IMR-90 (cell line): ENCODE measurements around the gene ST6GALNAC5. TPM values are rescaled to one million over a fixed set of nuclear protein-coding genes. Genes with fewer than 3 reads are reported as not detected.

Experiments
- ATAC-seq: fragments of 200-7000 bp; cut with Tn5 transposase; 2 replicates; pipeline ENCODE4 v1.9.1; 2020; ENCODE audit warnings: low read depth, mild to moderate bottlenecking, moderate library complexity
- BruUV-seq: library from RNA; stranded (reverse); fragments of 400-500 nt; replicated peaks from 2 replicates; lab custom pipeline; 2021; lab: Mats Ljungman, UMichigan
- CTCF ChIA-PET: fragments of 300-600 bp; formaldehyde crosslinking; extraction: SDS; loops from one replicate; lab custom pipeline; 2021; ENCODE audit warnings: antibody characterized with exemption; lab: Yijun Ruan, JAX
- POLR2A ChIA-PET: fragments of 300-600 bp; sonication (Branson Sonifier 250); formaldehyde crosslinking; loops from one replicate; lab custom pipeline; 2022; ENCODE audit warnings: antibody characterized with exemption; ENCODE audit not compliant: unreplicated experiment; lab: Charles Lee
- DNase-seq: peaks from one replicate; pipeline ENCODE4 v3.0.0; 2013
- H2AFZ ChIP-seq: replicated peaks from 2 replicates; pipeline ENCODE3; 2013; ENCODE audit warnings: low read length, mild to moderate bottlenecking; ENCODE audit not compliant: poor library complexity
- H2AK5ac ChIP-seq: 2 replicates; pipeline ENCODE4 v1.6.1; 2013; ENCODE audit warnings: low read depth, low read length, inconsistent platforms
- H2AK9ac ChIP-seq: replicated peaks from 2 replicates; pipeline ENCODE3; 2013; ENCODE audit warnings: mild to moderate bottlenecking, low read depth, low read length, moderate library complexity; ENCODE audit not compliant: poor library complexity
- H2BK120ac ChIP-seq: 2 replicates; pipeline ENCODE4 v1.6.1; 2013; ENCODE audit warnings: low read depth, low read length, inconsistent platforms
- H2BK15ac ChIP-seq: 3 replicates; pipeline ENCODE4 v1.6.1; 2013; ENCODE audit warnings: low read depth, low read length, inconsistent platforms
- H2BK20ac ChIP-seq: 2 replicates; pipeline ENCODE4 v1.6.1; 2013; ENCODE audit warnings: low read depth, mild to moderate bottlenecking, inconsistent platforms, low read length, moderate library complexity
- H2BK5ac ChIP-seq: 2 replicates; pipeline ENCODE4 v1.6.1; 2013; ENCODE audit warnings: mild to moderate bottlenecking, low read depth, low read length, inconsistent platforms; ENCODE audit not compliant: poor library complexity, severe bottlenecking
- H3K14ac ChIP-seq: replicated peaks from 2 replicates; pipeline ENCODE4 v1.6.1; 2013; ENCODE audit warnings: low read depth, low read length, inconsistent platforms
- H3K18ac ChIP-seq: 2 replicates; pipeline ENCODE4 v1.6.1; 2013; ENCODE audit warnings: low read depth, low read length, control low read depth
- H3K23ac ChIP-seq: 2 replicates; pipeline ENCODE4 v1.6.1; 2013; ENCODE audit warnings: low read depth, low read length, inconsistent platforms
- H3K27ac ChIP-seq: 2 replicates; pipeline ENCODE4 v1.5.1; 2013; ENCODE audit warnings: mild to moderate bottlenecking, control low read depth, low read length; ENCODE audit not compliant: insufficient read depth
- H3K27me3 ChIP-seq: 2 replicates; pipeline ENCODE4 v1.6.1; 2013; ENCODE audit warnings: low read length; ENCODE audit not compliant: control insufficient read depth, insufficient read depth
- H3K36me3 ChIP-seq: 2 replicates; pipeline ENCODE4 v1.6.1; 2013; ENCODE audit warnings: low read length, mixed read lengths; ENCODE audit not compliant: control insufficient read depth, insufficient read depth
- H3K4ac ChIP-seq: 2 replicates; pipeline ENCODE4 v1.6.1; 2013; ENCODE audit warnings: low read depth, low read length, inconsistent platforms
- H3K4me1 ChIP-seq: 2 replicates; pipeline ENCODE4 v1.6.1; 2013; ENCODE audit warnings: low read length, mixed read lengths; ENCODE audit not compliant: control insufficient read depth, insufficient read depth
- H3K4me2 ChIP-seq: 2 replicates; pipeline ENCODE4 v1.6.1; 2013; ENCODE audit warnings: low read depth, mild to moderate bottlenecking, control low read depth, low read length, moderate library complexity
- H3K4me3 ChIP-seq: 2 replicates; pipeline ENCODE4 v1.5.1; 2013; ENCODE audit warnings: low read depth, mild to moderate bottlenecking, control low read depth, low read length, moderate library complexity; ENCODE audit not compliant: insufficient read depth
- H3K56ac ChIP-seq: 2 replicates; pipeline ENCODE4 v1.6.1; 2013; ENCODE audit warnings: low read length, inconsistent platforms; ENCODE audit not compliant: insufficient read depth; ENCODE audit errors: extremely low read depth
- H3K79me1 ChIP-seq, 2 experiments: 2 replicates each; pipeline ENCODE4 v1.6.1; 2013; ENCODE audit warnings: low read length in 2 of 2, inconsistent platforms in 1 of 2, low read depth in 1 of 2
- H3K9ac ChIP-seq: 2 replicates; pipeline ENCODE4 v1.6.1; 2013; ENCODE audit warnings: low read depth, low read length, control low read depth
- H3K9me1 ChIP-seq: 2 replicates; pipeline ENCODE4 v1.6.1; 2013; ENCODE audit warnings: low read length, inconsistent platforms; ENCODE audit not compliant: insufficient read depth
- H3K9me3 ChIP-seq: 2 replicates; pipeline ENCODE4 v1.6.1; 2013; ENCODE audit warnings: low read length; ENCODE audit not compliant: control insufficient read depth, insufficient read depth
- H4K20me1 ChIP-seq: 2 replicates; pipeline ENCODE4 v1.6.1; 2013; ENCODE audit warnings: low read length, inconsistent platforms; ENCODE audit not compliant: insufficient read depth
- H4K5ac ChIP-seq: 2 replicates; pipeline ENCODE4 v1.6.1; 2013; ENCODE audit warnings: mild to moderate bottlenecking, low read depth, low read length, control low read depth
- H4K8ac ChIP-seq, 2 experiments: 2 replicates each; pipeline ENCODE4 v1.6.1; 2013; ENCODE audit warnings: low read depth in 2 of 2, low read length in 2 of 2, control low read depth in 1 of 2, inconsistent platforms in 1 of 2
- H4K91ac ChIP-seq: 2 replicates; pipeline ENCODE4 v1.6.1; 2013; ENCODE audit warnings: low read depth, low read length, inconsistent platforms; ENCODE audit not compliant: insufficient read depth
- BHLHE40 ChIP-seq: fragments of 150-350 bp; IDR thresholded peaks from 2 replicates; pipeline ENCODE4 v1.6.1; 2016; ENCODE audit warnings: mild to moderate bottlenecking, low read depth, low read length
- CEBPB ChIP-seq: IDR thresholded peaks from 2 replicates; pipeline ENCODE4 v1.6.1; 2012; ENCODE audit warnings: low read depth, low read length, improper control_type of control experiment
- CHD1 ChIP-seq: IDR thresholded peaks from 2 replicates; pipeline ENCODE4 v1.6.1; 2012; ENCODE audit warnings: low read depth, low read length, improper control_type of control experiment
- CTCF ChIP-seq: conservative IDR thresholded peaks from 2 replicates; pipeline ENCODE4 v1.5.1; 2012; ENCODE audit warnings: mild to moderate bottlenecking, low read depth, low read length, improper control_type of control experiment
- ELK1 ChIP-seq: fragments of 150-350 bp; IDR thresholded peaks from 2 replicates; pipeline ENCODE4 v1.6.1; 2016; ENCODE audit warnings: low read depth, mild to moderate bottlenecking, low read length, moderate library complexity, borderline replicate concordance
- FOS ChIP-seq: fragments of 150-350 bp; IDR thresholded peaks from 2 replicates; pipeline ENCODE4 v1.6.1; 2016; ENCODE audit warnings: low read depth, low read length
- MAFK ChIP-seq: IDR thresholded peaks from 2 replicates; pipeline ENCODE4 v1.6.1; 2012; ENCODE audit warnings: low read depth, low read length, improper control_type of control experiment
- MAZ ChIP-seq: IDR thresholded peaks from 2 replicates; pipeline ENCODE4 v1.6.1; 2012; ENCODE audit warnings: low read depth, mild to moderate bottlenecking, low read length, improper control_type of control experiment, moderate library complexity, borderline replicate concordance
- MXI1 ChIP-seq: IDR thresholded peaks from 2 replicates; pipeline ENCODE4 v1.6.1; 2012; ENCODE audit warnings: low read depth, mild to moderate bottlenecking, low read length, moderate library complexity, borderline replicate concordance
- NFE2L2 ChIP-seq: fragments of 150-350 bp; IDR thresholded peaks from 2 replicates; pipeline ENCODE4 v1.6.1; 2016; ENCODE audit warnings: low read depth, mild to moderate bottlenecking, low read length
- POLR2A ChIP-seq: IDR thresholded peaks from 2 replicates; pipeline ENCODE4 v1.6.1; 2012; ENCODE audit warnings: mild to moderate bottlenecking, low read depth, low read length
- RAD21 ChIP-seq: IDR thresholded peaks from 2 replicates; pipeline ENCODE4 v1.6.1; 2012; ENCODE audit warnings: low read length, improper control_type of control experiment
- RCOR1 ChIP-seq: IDR thresholded peaks from 2 replicates; pipeline ENCODE4 v1.6.1; 2012; ENCODE audit warnings: mild to moderate bottlenecking, low read length, improper control_type of control experiment; ENCODE audit not compliant: insufficient replicate concordance
- RFX5 ChIP-seq: IDR thresholded peaks from 2 replicates; pipeline ENCODE4 v1.8.0; 2012; ENCODE audit warnings: low read depth, mild to moderate bottlenecking, low read length, moderate library complexity
- SMC3 ChIP-seq: fragments of 150-350 bp; IDR thresholded peaks from 2 replicates; pipeline ENCODE4 v1.6.1; 2016; ENCODE audit warnings: low read depth, mild to moderate bottlenecking, antibody characterized with exemption, low read length, moderate library complexity
- USF2 ChIP-seq: fragments of 150-350 bp; IDR thresholded peaks from 2 replicates; pipeline ENCODE4 v1.6.1; 2017; ENCODE audit warnings: mild to moderate bottlenecking, antibody characterized with exemption, low read length, low read depth
- dilution Hi-C: fragments of 300-500 bp; cut with HindIII; formaldehyde crosslinking; loops from one replicate; pipeline ENCODE4 v1.14.3; 2018; ENCODE audit warnings: low sequenced_read_pairs; ENCODE audit not compliant: unreplicated experiment
- in situ Hi-C: fragments of 300-500 bp; cut with MboI; formaldehyde crosslinking; loops from 3 replicates; pipeline ENCODE4 v1.14.3; 2019; ENCODE audit warnings: low sequenced_read_pairs, inconsistent platforms, mixed read lengths
- intact Hi-C: fragments of 100-400 bp; cut with micrococcal nuclease; formaldehyde crosslinking; loops from 2 replicates; pipeline ENCODE4 v1.10.0; 2022
- polyA plus RNA-seq, 3 experiments: library from polyadenylated mRNA; depleted of rRNA; stranded (reverse); fragments of >200 nt; gene quantifications; 2 replicates each; pipeline ENCODE4 v1.2.3, GENCODE V29; 2012; ENCODE audit warnings: low replicate concordance in 1 of 3
- total RNA-seq: library from RNA; depleted of rRNA; stranded (reverse); fragments of >200 nt; gene quantifications from 2 replicates; pipeline ENCODE4 v1.2.3, GENCODE V29; 2012

Gene ST6GALNAC5
- total and polyA plus RNA-seq, 2 of the 4 experiments (the other 2 are of a cell fraction) = 3.4 to 4.0 TPM

GRCh38 chr1:76824106-76824505 is 43.2 kb upstream of the ST6GALNAC5 start:
- Histone ChIP-seq H3K23ac (no peak overlapping the region), H3K79me1 (no peaks in the 10 kb centered on the region), H3K36me3 (no peaks in the 10 kb centered on the region), H3K4me1 (no peaks in the 10 kb centered on the region), H3K27me3 (no peaks in the 10 kb centered on the region), H2AFZ (no peak overlapping the region), H4K8ac (no peak overlapping the region), H2BK5ac (no peak overlapping the region), H3K56ac (no peak overlapping the region), H3K27ac (no peak overlapping the region), H2AK5ac (no peak overlapping the region), H4K20me1 (no peaks in the 10 kb centered on the region), H4K5ac (no peak overlapping the region), H3K9me1 (no peaks in the 10 kb centered on the region), H3K4me3 (no peak overlapping the region), H3K4me2 (no peak overlapping the region), H2AK9ac (no peak overlapping the region), H4K91ac (no peak overlapping the region), H2BK20ac (no peak overlapping the region), H3K4ac (no peak overlapping the region), H2BK120ac (no peak overlapping the region), H2BK15ac (no peak overlapping the region), H3K9me3 (no peaks in the 10 kb centered on the region), H3K14ac (no peak overlapping the region), H3K18ac (no peak overlapping the region), H3K9ac (no peak overlapping the region)
- dilution Hi-C loops (no loop called here), intact Hi-C loops (no loop called here), in situ Hi-C loops (no loop called here)
- DNase-seq = no peak
- ATAC-seq = no peak
- BruUV-seq = no TSS peak
- POLR2A ChIA-PET = no interaction called here
- TF ChIP-seq MAFK (no peak), MXI1 (no peak), NFE2L2 (no peak), CEBPB (no peak), RCOR1 (no peak), FOS (no peak), CTCF (no peak), SMC3 (no peak), RAD21 (no peak), MAZ (no peak), USF2 (no peak), BHLHE40 (no peak), ELK1 (no peak), CHD1 (no peak), RFX5 (no peak), POLR2A (no peak)
- CTCF ChIA-PET = no interaction called here
